ENCODE results near the gene PCGF2. TPM values are rescaled to one million over a fixed set of nuclear protein-coding genes. Genes with fewer than 3 reads are reported as not detected.
"Not testable (repeated sequence)": the region's sequence is repeated elsewhere in the genome, so short reads cannot be mapped to it uniquely, and the experiment has no call there.

Gene PCGF2
- total RNA-seq, 1 donor from 2014 or later, result 112 TPM

DNA sequence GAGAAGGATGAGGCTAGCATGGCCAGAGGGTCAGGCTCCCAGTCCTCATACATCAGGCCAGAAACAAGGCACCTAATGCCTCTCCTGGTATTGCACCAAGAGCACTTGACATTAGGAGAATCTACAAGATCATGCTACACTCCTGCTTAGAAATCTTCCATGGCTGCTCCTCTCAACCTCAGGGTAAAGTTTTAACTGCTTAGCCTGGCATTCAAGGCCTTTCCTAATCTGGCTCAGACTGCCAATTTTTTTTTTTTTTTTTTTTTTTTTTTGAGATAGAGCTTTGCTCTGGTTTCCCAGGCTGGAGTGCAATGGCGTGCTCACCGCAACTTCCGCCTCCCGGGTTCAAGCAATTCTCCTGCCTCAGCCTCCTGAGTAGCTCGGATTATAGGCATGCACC, 43.0 kb upstream of the PCGF2 start:
- Mint-ChIP-seq H3K36me3 (ENCODE audit: insufficient read depth) (peaks cover 3% of the 10 kb centered on the region), H3K27me3 (no peaks in the 10 kb centered on the region), H3K4me3 (ENCODE audit: low read depth) (no peak overlapping the region), H3K4me1 (ENCODE audit: low read depth) (peaks cover 9% of the 10 kb centered on the region), H3K9me3 (ENCODE audit: low read depth) (no peaks in the 10 kb centered on the region), H3K27ac (no peak overlapping the region)
- DNase-seq (ENCODE audit: low spot score, unreplicated experiment), result no peak
- TF ChIP-seq, protein P1, sequence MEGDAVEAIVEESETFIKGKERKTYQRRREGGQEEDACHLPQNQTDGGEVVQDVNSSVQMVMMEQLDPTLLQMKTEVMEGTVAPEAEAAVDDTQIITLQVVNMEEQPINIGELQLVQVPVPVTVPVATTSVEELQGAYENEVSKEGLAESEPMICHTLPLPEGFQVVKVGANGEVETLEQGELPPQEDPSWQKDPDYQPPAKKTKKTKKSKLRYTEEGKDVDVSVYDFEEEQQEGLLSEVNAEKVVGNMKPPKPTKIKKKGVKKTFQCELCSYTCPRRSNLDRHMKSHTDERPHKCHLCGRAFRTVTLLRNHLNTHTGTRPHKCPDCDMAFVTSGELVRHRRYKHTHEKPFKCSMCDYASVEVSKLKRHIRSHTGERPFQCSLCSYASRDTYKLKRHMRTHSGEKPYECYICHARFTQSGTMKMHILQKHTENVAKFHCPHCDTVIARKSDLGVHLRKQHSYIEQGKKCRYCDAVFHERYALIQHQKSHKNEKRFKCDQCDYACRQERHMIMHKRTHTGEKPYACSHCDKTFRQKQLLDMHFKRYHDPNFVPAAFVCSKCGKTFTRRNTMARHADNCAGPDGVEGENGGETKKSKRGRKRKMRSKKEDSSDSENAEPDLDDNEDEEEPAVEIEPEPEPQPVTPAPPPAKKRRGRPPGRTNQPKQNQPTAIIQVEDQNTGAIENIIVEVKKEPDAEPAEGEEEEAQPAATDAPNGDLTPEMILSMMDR (IDR thresholded peaks at IDR 0.05; ENCODE audit: unreplicated experiment), result no peak

DNA sequence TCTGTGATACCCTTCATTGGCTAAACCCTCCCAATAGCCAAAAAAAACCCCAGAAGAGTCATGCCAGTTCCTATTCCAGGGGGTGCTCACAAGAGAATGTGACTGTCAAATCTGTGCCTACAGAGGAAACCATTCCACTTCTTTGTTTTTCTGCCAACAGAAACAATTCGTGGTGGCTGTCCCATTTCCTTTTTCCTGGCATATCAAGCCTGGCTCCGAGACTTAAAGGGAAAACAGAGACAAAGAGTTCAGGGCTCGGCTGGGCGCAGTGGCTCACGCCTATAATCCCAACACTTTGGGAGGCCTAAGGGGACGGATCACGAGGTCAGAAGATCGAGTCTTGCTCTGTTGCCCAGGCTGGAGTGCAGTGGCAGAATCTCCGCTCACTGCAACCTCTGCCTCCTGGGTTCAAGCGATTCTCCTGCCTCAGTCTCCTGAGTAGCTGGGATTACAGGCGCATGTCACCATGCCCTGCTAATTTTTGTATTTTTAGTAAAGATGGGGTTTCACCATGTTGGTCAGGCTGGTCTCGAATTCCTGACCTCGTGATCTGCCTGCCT, 42.1 kb upstream of the PCGF2 start:
- DNase-seq (ENCODE audit: low spot score, unreplicated experiment); H3K27me3 Mint-ChIP-seq; H3K4me3 Mint-ChIP-seq (ENCODE audit: low read depth); H3K9me3 Mint-ChIP-seq (ENCODE audit: low read depth); H3K36me3 Mint-ChIP-seq (ENCODE audit: insufficient read depth); H3K4me1 Mint-ChIP-seq (ENCODE audit: low read depth); H3K27ac Mint-ChIP-seq: not testable (repeated sequence)

DNA sequence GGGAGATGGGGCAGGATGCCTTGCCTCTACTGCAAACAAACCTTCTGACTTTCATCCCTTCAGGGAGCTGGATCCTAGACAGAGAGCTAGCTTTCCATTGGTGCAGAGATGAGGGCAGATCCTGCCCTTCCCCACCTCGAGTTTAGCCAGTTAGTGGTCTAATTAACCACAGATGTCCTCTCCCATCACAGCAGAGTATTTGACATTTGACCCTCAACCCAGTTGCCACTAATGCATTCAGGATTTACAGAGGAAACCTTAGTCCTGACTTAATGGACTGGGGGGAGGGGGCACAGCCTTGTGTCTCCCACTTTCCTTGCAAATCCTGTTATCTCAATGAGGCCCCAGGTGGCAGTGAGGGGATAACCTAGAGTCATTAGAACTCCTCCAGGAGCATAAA, 41.0 kb upstream of the PCGF2 start:
- no peaks in the 10 kb centered on the region for H3K27me3 Mint-ChIP-seq
- TF ChIP-seq, protein P1 (IDR thresholded peaks at IDR 0.05; ENCODE audit: unreplicated experiment), result no peak
- no peak for DNase-seq (ENCODE audit: low spot score, unreplicated experiment)
- no peaks in the 10 kb centered on the region for H3K9me3 Mint-ChIP-seq (ENCODE audit: low read depth)
- H3K27ac Mint-ChIP-seq, result no peak overlapping the region
- H3K4me3 Mint-ChIP-seq (ENCODE audit: low read depth), result no peak overlapping the region
- H3K36me3 Mint-ChIP-seq (ENCODE audit: insufficient read depth), result peaks cover 3% of the 10 kb centered on the region
- H3K4me1 Mint-ChIP-seq (ENCODE audit: low read depth), result peaks cover 9% of the 10 kb centered on the region

- DNase-seq (ENCODE audit: low spot score, unreplicated experiment); H3K4me1 Mint-ChIP-seq (ENCODE audit: low read depth); H3K4me3 Mint-ChIP-seq (ENCODE audit: low read depth); H3K27me3 Mint-ChIP-seq; H3K36me3 Mint-ChIP-seq (ENCODE audit: insufficient read depth); H3K27ac Mint-ChIP-seq; H3K9me3 Mint-ChIP-seq (ENCODE audit: low read depth): not testable (repeated sequence)
Measured at GRCh38 chr17:38787999-38788398, 39.9 kb upstream of the PCGF2 start.

DNA sequence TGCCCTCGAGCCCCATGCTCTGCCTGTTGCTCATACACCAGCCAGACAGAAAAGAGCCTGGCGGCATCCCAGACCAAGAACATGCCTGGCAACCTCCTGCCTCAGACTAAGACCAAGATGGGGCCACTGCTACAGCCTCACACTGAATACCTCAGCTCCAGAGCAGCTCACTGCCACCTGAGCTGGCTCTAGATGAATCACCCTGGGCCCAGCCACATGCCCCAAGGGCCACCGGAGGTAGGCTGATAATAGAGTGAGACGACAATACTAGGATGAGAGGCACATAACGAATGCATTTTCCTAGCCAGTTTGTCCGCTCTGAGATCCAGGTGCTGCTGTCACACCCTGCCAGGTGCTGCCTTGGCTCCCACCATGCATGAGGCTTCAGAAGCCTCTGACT, 38.2 kb upstream of the PCGF2 start:
- Mint-ChIP-seq H3K27me3 (no peaks in the 10 kb centered on the region), H3K27ac (no peak overlapping the region), H3K4me3 (ENCODE audit: low read depth) (no peak overlapping the region), H3K36me3 (ENCODE audit: insufficient read depth) (peaks cover 5% of the 10 kb centered on the region), H3K4me1 (ENCODE audit: low read depth) (peaks cover 9% of the 10 kb centered on the region), H3K9me3 (ENCODE audit: low read depth) (no peaks in the 10 kb centered on the region)
- TF ChIP-seq, protein P1 (IDR thresholded peaks at IDR 0.05; ENCODE audit: unreplicated experiment), result no peak
- DNase-seq (ENCODE audit: low spot score, unreplicated experiment), result no peak

GRCh38 chr17:38783227-38783626, 35.1 kb upstream of the PCGF2 start:
- TF ChIP-seq, protein P1 (IDR thresholded peaks at IDR 0.05; ENCODE audit: unreplicated experiment), result no peak
- H3K27ac Mint-ChIP-seq, result no peak overlapping the region
- no peak for DNase-seq (ENCODE audit: low spot score, unreplicated experiment)
- no peaks in the 10 kb centered on the region for H3K9me3 Mint-ChIP-seq (ENCODE audit: low read depth)
- no peaks in the 10 kb centered on the region for H3K4me1 Mint-ChIP-seq (ENCODE audit: low read depth)
- no peak overlapping the region for H3K4me3 Mint-ChIP-seq (ENCODE audit: low read depth)
- peaks cover 15% of the 10 kb centered on the region for H3K36me3 Mint-ChIP-seq (ENCODE audit: insufficient read depth)
- H3K27me3 Mint-ChIP-seq, result no peaks in the 10 kb centered on the region

Data from progenitor cell of endocrine pancreas (in vitro differentiated cells).